Erythroblast (primary cell): ENCODE data around the gene WASHC4.

Source experiments
- GATA1 ChIP-seq: IDR thresholded peaks from 2 replicates; pipeline ENCODE4 v1.6.1; 2011; ENCODE audit warnings: low read depth, mild to moderate bottlenecking, control low read depth, low read length, moderate library complexity
- POLR2A ChIP-seq: IDR thresholded peaks from 2 replicates; pipeline ENCODE4 v1.6.1; 2011; ENCODE audit warnings: mild to moderate bottlenecking, low read length

GRCh38 chr12:105196090-105196489 is 88.6 kb downstream of the WASHC4 start:
- TF ChIP-seq POLR2A (no peak), GATA1 (no peak)
